ENCODE results near the gene CSTF2. TPM values are rescaled to one million over a fixed set of nuclear protein-coding genes. Genes with fewer than 3 reads are reported as not detected.
"Not testable (repeated sequence)": the region's sequence is repeated elsewhere in the genome, so short reads cannot be mapped to it uniquely, and the experiment has no call there.

CSTF2 gene
- total RNA-seq = 71.4 and 73.6 TPM in 2 replicates

DNA sequence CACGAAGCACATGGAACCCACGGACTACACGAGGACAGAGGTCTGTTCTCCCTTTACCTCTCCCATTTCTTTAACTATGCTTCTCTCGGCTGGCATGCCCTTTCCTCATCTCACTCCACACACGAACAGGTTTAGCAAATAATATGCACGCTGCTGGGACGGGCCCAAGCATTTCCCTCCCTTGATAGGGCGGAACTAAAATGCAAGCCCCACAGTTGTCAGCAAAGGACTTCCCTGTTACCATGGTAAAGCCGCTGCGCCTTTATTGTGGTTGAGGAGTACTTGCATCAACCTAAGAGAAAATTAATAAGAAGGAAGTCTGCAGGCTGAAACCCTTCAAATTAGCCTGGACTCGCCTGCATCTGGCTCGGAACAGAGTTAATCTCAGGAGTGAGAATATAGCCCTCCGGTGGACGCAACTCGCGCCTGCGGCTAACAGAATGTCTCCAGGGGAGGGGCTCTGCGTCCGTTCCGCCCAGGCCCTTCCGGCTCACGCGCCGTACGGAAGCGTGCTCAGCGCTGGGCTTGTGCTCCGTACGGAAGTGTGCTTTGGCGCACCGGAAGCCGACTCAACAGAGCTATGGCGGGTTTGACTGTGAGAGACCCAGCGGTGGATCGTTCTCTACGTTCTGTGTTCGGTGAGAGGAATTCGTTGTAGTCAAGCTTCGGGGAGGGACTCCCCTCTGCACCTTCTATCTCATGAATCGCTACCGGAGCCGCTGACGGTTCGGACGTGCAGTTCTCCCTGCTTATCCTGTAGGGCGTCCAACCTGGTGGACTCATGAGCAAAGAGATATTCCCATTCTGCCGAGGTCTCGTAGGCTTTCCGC is at the start of gene CSTF2:
Gene CSTF2 (plus strand): TSS at position 555 of the 830 bp plus-strand sequence. CDS start 26 bp downstream, at position 581.
- H3K4me3 Mint-ChIP-seq = peak within 1 kb of the TSS; percentile 88
- peak; percentile 93 for DNase-seq
- intact Hi-C loops (cut with micrococcal nuclease) = loop anchor here (1.0 to 10.0 kb wide), 6 partner anchors 9 to 572 kb away; partner anchors contain the start of genes CENPI, RPL36A and TIMM8A

GRCh38 chrX:100796371-100796770 is 23.8 kb upstream of the CSTF2 start:
- H3K9me3 Mint-ChIP-seq; DNase-seq; intact Hi-C loops (cut with micrococcal nuclease); H3K4me3 Mint-ChIP-seq; H3K36me3 Mint-ChIP-seq (ENCODE audit: low read depth); H3K27ac Mint-ChIP-seq; H3K4me1 Mint-ChIP-seq; H3K27me3 Mint-ChIP-seq: not testable (repeated sequence)

More for the DNA sequence above, at the start of gene CSTF2:
- peaks cover 25% of the 10 kb centered on the region for H3K36me3 Mint-ChIP-seq (ENCODE audit: low read depth)
- H3K27ac Mint-ChIP-seq = peak within 1 kb of the TSS; percentile 94
- H3K9me3 Mint-ChIP-seq = no peaks in the 10 kb centered on the region
- peaks cover 8% of the 10 kb centered on the region for H3K4me1 Mint-ChIP-seq
- peaks cover 2% of the 10 kb centered on the region for H3K27me3 Mint-ChIP-seq

- no peaks in the 10 kb centered on the region for H3K4me1 Mint-ChIP-seq
- no peak overlapping the region for H3K4me3 Mint-ChIP-seq
- intact Hi-C loops (cut with micrococcal nuclease) = no loop called here
- no peak overlapping the region for H3K27ac Mint-ChIP-seq
- H3K9me3 Mint-ChIP-seq = no peaks in the 10 kb centered on the region
- DNase-seq = no peak
- H3K27me3 Mint-ChIP-seq = no peaks in the 10 kb centered on the region
- no peaks in the 10 kb centered on the region for H3K36me3 Mint-ChIP-seq (ENCODE audit: low read depth)
Observed at GRCh38 chrX:100797359-100797758, 22.8 kb upstream of the CSTF2 start.

- Mint-ChIP-seq H3K4me3 (no peak overlapping the region), H3K9me3 (no peaks in the 10 kb centered on the region), H3K36me3 (ENCODE audit: low read depth) (no peaks in the 10 kb centered on the region), H3K27me3 (no peaks in the 10 kb centered on the region), H3K27ac (no peak overlapping the region), H3K4me1 (no peaks in the 10 kb centered on the region)
- DNase-seq = no peak
- intact Hi-C loops (cut with micrococcal nuclease) = no loop called here
Observed at GRCh38 chrX:100798484-100799214, 21.5 kb upstream of the CSTF2 start.

- DNase-seq = no peak
- Mint-ChIP-seq H3K9me3 (peaks cover 6% of the 10 kb centered on the region), H3K36me3 (ENCODE audit: low read depth) (no peaks in the 10 kb centered on the region), H3K27me3 (peaks cover 4% of the 10 kb centered on the region), H3K27ac (no peak overlapping the region), H3K4me3 (no peak overlapping the region), H3K4me1 (no peaks in the 10 kb centered on the region)
- intact Hi-C loops (cut with micrococcal nuclease) = no loop called here
Observed at GRCh38 chrX:100802843-100803242, 17.3 kb upstream of the CSTF2 start.

GRCh38 chrX:100804780-100805179 is 15.4 kb upstream of the CSTF2 start:
- intact Hi-C loops (cut with micrococcal nuclease) = no loop called here
- Mint-ChIP-seq H3K9me3 (peaks cover 9% of the 10 kb centered on the region), H3K4me1 (no peaks in the 10 kb centered on the region)

GRCh38 chrX:100808265-100808664 is 11.9 kb upstream of the CSTF2 start:
- Mint-ChIP-seq H3K9me3 (peaks cover 20% of the 10 kb centered on the region), H3K27me3 (peaks cover 18% of the 10 kb centered on the region)
- intact Hi-C loops (cut with micrococcal nuclease); H3K4me1 Mint-ChIP-seq; DNase-seq; H3K4me3 Mint-ChIP-seq; H3K27ac Mint-ChIP-seq; H3K36me3 Mint-ChIP-seq (ENCODE audit: low read depth): not testable (repeated sequence)

More at GRCh38 chrX:100804780-100805179, 15.4 kb upstream of the CSTF2 start:
- H3K27ac Mint-ChIP-seq = no peak overlapping the region
- DNase-seq = no peak
- H3K36me3 Mint-ChIP-seq (ENCODE audit: low read depth) = no peaks in the 10 kb centered on the region
- H3K4me3 Mint-ChIP-seq = no peak overlapping the region
- peaks cover 13% of the 10 kb centered on the region for H3K27me3 Mint-ChIP-seq

GRCh38 chrX:100812216-100813158 is 7.7 kb upstream of the CSTF2 start:
- DNase-seq = no peak
- no peaks in the 10 kb centered on the region for H3K36me3 Mint-ChIP-seq (ENCODE audit: low read depth)
- intact Hi-C loops (cut with micrococcal nuclease) = no loop called here
- H3K4me1 Mint-ChIP-seq = no peaks in the 10 kb centered on the region
- H3K27me3 Mint-ChIP-seq = peaks cover 21% of the 10 kb centered on the region
- H3K27ac Mint-ChIP-seq = no peak overlapping the region
- H3K4me3 Mint-ChIP-seq = no peak overlapping the region
- peaks cover 15% of the 10 kb centered on the region for H3K9me3 Mint-ChIP-seq

DNA sequence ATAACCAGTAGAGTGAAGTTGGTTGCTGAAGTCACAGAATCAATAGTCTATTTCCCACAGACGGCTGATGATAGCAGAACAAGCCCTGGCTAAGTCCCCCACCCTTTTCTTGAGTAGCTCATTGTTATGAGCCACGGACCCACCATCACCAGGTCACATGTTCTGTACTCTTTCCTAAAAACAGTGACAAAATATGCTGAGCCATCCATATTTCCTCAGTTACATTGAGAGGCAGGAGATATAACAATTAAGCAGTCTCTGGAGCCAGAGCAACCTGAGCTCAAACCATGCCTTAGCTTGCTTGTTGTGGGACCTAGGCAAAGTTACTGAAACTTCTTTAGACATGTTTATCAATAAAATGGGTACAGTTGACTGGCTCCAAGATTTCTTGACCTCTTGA is 2.9 kb upstream of the CSTF2 start:
- Mint-ChIP-seq H3K4me1 (peaks cover 6% of the 10 kb centered on the region), H3K9me3 (no peaks in the 10 kb centered on the region), H3K4me3 (no peak overlapping the region), H3K36me3 (ENCODE audit: low read depth) (peaks cover 7% of the 10 kb centered on the region), H3K27ac (no peak overlapping the region), H3K27me3 (peaks cover 8% of the 10 kb centered on the region)
- intact Hi-C loops (cut with micrococcal nuclease) = loop anchor here (5.0 kb wide), 1 partner anchor 530 kb away; the partner anchor contains the start of gene TIMM8A
- no peak for DNase-seq

GRCh38 chrX:100819534-100819836 is 706 bp upstream of the CSTF2 start:
- H3K27ac Mint-ChIP-seq = peak overlapping the region; percentile 94
- intact Hi-C loops (cut with micrococcal nuclease) = loop anchor here (5.0 kb wide), 1 partner anchor 528 kb away; the partner anchor contains the start of gene TIMM8A
- H3K4me3 Mint-ChIP-seq = peak overlapping the region; percentile 88
- H3K9me3 Mint-ChIP-seq = no peaks in the 10 kb centered on the region
- H3K36me3 Mint-ChIP-seq (ENCODE audit: low read depth) = peaks cover 21% of the 10 kb centered on the region
- peaks cover 8% of the 10 kb centered on the region for H3K4me1 Mint-ChIP-seq
- peaks cover 5% of the 10 kb centered on the region for H3K27me3 Mint-ChIP-seq
- no peak for DNase-seq

- Mint-ChIP-seq H3K27ac (peak overlapping the region; percentile 97), H3K36me3 (ENCODE audit: low read depth) (peaks cover 63% of the 10 kb centered on the region), H3K4me1 (peaks cover 24% of the 10 kb centered on the region), H3K9me3 (no peaks in the 10 kb centered on the region), H3K4me3 (peak overlapping the region; percentile 81), H3K27me3 (no peaks in the 10 kb centered on the region)
- intact Hi-C loops (cut with micrococcal nuclease) = loop anchor here (1.0 to 10.0 kb wide), 6 partner anchors 9 to 578 kb away; partner anchors contain the start of genes CSTF2, GLA, HNRNPH2 and TRMT2B
- peak; percentile 66 for DNase-seq
Observed at GRCh38 chrX:100829730-100830129, 9.5 kb downstream of the CSTF2 start.

- Mint-ChIP-seq H3K36me3 (ENCODE audit: low read depth) (peaks cover 61% of the 10 kb centered on the region), H3K27ac (peak overlapping the region; percentile 97), H3K27me3 (no peaks in the 10 kb centered on the region), H3K4me3 (peak overlapping the region; percentile 81), H3K9me3 (no peaks in the 10 kb centered on the region), H3K4me1 (peaks cover 24% of the 10 kb centered on the region)
- no peak for DNase-seq
- intact Hi-C loops (cut with micrococcal nuclease) = loop anchor here (5.0 kb wide), 3 partner anchors 102 to 577 kb away; partner anchors contain the start of genes GLA, HNRNPH2 and TRMT2B
Observed at GRCh38 chrX:100830143-100830542, 10.0 kb downstream of the CSTF2 start.

DNA sequence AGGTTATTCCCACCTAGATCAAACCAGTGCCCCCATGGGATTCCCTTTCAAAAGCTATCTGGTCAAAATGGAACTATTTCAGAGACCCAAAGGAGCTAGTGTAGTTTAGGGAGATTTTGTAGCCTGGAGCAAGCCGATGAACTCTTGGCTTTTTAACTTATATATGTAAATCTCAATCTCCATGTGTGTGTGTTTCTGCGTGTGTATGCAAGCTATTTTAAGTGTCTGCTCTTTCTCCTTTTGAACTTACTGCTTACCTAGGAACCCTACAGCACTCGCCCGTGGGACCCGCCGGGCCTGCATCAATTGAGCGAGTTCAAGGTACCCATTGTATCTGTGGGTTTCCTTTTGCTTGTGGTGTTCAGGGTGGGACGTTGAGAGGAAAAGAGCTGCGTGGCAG is 10.4 kb downstream of the CSTF2 start:
- Mint-ChIP-seq H3K27me3 (no peaks in the 10 kb centered on the region), H3K27ac (peak overlapping the region; percentile 97), H3K4me3 (peak overlapping the region; percentile 68), H3K4me1 (peaks cover 24% of the 10 kb centered on the region), H3K9me3 (no peaks in the 10 kb centered on the region), H3K36me3 (ENCODE audit: low read depth) (peaks cover 61% of the 10 kb centered on the region)
- peak; percentile 63 for DNase-seq
- intact Hi-C loops (cut with micrococcal nuclease) = loop anchor here (5.0 kb wide), 3 partner anchors 102 to 577 kb away; partner anchors contain the start of genes GLA, HNRNPH2 and TRMT2B
